Adrenal gland (tissue), 5 donors: Measurements from ENCODE around the gene KRTAP12-4.

Experiments used
- CTCF ChIP-seq, 6 experiments: fragments of 450-650 bp in 4 of 6; fragments of 200-600 bp in 2 of 6; sonication (generic) in 1 of 6; IDR thresholded peaks; 1 replicate in 5 of 6; 2 replicates in 1 of 6; pipeline versions ENCODE4 v1.5.1 to v1.8.0; 2016 to 2021; ENCODE audit warnings: antibody characterized with exemption in 6 of 6, mild to moderate bottlenecking in 2 of 6, moderate library complexity in 1 of 6
- POLR2A ChIP-seq, 2 donors: fragments of 450-650 bp; IDR thresholded peaks; one replicate each; pipeline ENCODE4 v1.6.1; 2017; ENCODE audit warnings: antibody characterized with exemption in 2 of 2, mild to moderate bottlenecking in 2 of 2, moderate library complexity in 1 of 2
- donor health status: DM: no; HTN: no; CAD: no.

GRCh38 chr21:44628707-44629391, 25.6 kb downstream of the KRTAP12-4 start:
- no peak for TF ChIP-seq CTCF (IDR thresholded peaks at IDR 0.05)
- TF ChIP-seq POLR2A (IDR thresholded peaks at IDR 0.05) = no peak
